ENCODE measurements around the gene PSMD7.
A peak's percentile ranks its signal among the peaks of the same experiment; 100 is the strongest.

Gene PSMD7

GRCh38 chr16:74296432-74297144, at the start of gene PSMD7:
PSMD7 (plus strand) TSS chr16:74296814; CDS start chr16:74296915, 101 bp downstream.
- DNase-seq = peak; percentile 78

GRCh38 chr16:74249254-74249653, 47.4 kb upstream of the PSMD7 start:
- peak; percentile 13 for DNase-seq

- DNase-seq = peak; percentile 82
These were observed 46.8 kb upstream of the PSMD7 start for GRCh38 chr16:74249846-74250245.

- no peak for DNase-seq
These were observed 44.3 kb upstream of the PSMD7 start for GRCh38 chr16:74252329-74252728.

GRCh38 chr16:74253161-74253938, 43.3 kb upstream of the PSMD7 start:
- no peak for DNase-seq

- DNase-seq = no peak
These were observed 39.6 kb upstream of the PSMD7 start for GRCh38 chr16:74257061-74257460.

GRCh38 chr16:74261068-74261467, 35.5 kb upstream of the PSMD7 start:
- DNase-seq = no peak

GRCh38 chr16:74264811-74265210, 31.8 kb upstream of the PSMD7 start:
- DNase-seq = no peak

GRCh38 chr16:74268372-74268782, 28.2 kb upstream of the PSMD7 start:
- peak; percentile 5 for DNase-seq

GRCh38 chr16:74271872-74272271, 24.7 kb upstream of the PSMD7 start:
- no peak for DNase-seq

GRCh38 chr16:74275031-74275636, 21.5 kb upstream of the PSMD7 start:
- peak; percentile 18 for DNase-seq

GRCh38 chr16:74275711-74276110, 20.9 kb upstream of the PSMD7 start:
- DNase-seq = peak; percentile 17

- no peak for DNase-seq
These were observed 18.6 kb upstream of the PSMD7 start for GRCh38 chr16:74277974-74278373.

GRCh38 chr16:74279266-74279665, 17.3 kb upstream of the PSMD7 start:
- DNase-seq = no peak

- DNase-seq = no peak
These were observed 16.8 kb upstream of the PSMD7 start for GRCh38 chr16:74279805-74280204.

GRCh38 chr16:74280448-74280847, 16.2 kb upstream of the PSMD7 start:
- no peak for DNase-seq

GRCh38 chr16:74281300-74281699, 15.3 kb upstream of the PSMD7 start:
- no peak for DNase-seq

GRCh38 chr16:74283716-74284115, 12.9 kb upstream of the PSMD7 start:
- no peak for DNase-seq

- DNase-seq = no peak
These were observed 8.5 kb upstream of the PSMD7 start for GRCh38 chr16:74288065-74288464.

- DNase-seq = no peak
These were observed 6.3 kb upstream of the PSMD7 start for GRCh38 chr16:74290356-74290755.

- DNase-seq = no peak
These were observed 5.4 kb upstream of the PSMD7 start for GRCh38 chr16:74291176-74291575.

GRCh38 chr16:74291577-74292208, 4.9 kb upstream of the PSMD7 start:
- no peak for DNase-seq

- no peak for DNase-seq
These were observed 546 bp upstream of the PSMD7 start for GRCh38 chr16:74296104-74296431.

Data from NCI-H1105 treated with DMSO at 0.1 percent for 48 hours (cell line).